Measurements from ENCODE around the gene ELP1. TPM values are rescaled to one million over a fixed set of nuclear protein-coding genes. Genes with fewer than 3 reads are reported as not detected.

ELP1 gene
- total and polyA plus RNA-seq, 5 donors = 12.8 to 24.1 (median 21.9) TPM

GRCh38 chr9:108961151-108961550 is 27.2 kb upstream of the ELP1 start:
- Histone ChIP-seq H3K27me3 (ENCODE audit: control insufficient read depth, insufficient read depth) (no peaks in the 10 kb centered on the region), H3K9me3 (ENCODE audit: control insufficient read depth, low read length) (no peaks in the 10 kb centered on the region), H3K4me3 (ENCODE audit: low read length) (no peak overlapping the region), H3K27ac (ENCODE audit: low read length) (no peak overlapping the region), H3K4me1 (ENCODE audit: control insufficient read depth, insufficient read depth, low read length) (peaks cover 5% of the 10 kb centered on the region)
- intact Hi-C loops (cut with DNase I) = no loop called here
- WGBS = 92% methylated on average over 2 of the region's 2 CpGs
- DNase-seq = no peak
- ATAC-seq = no peak

- ATAC-seq (no peak), DNase-seq (no peak)
- WGBS = 67% methylated on average over 6 of the region's 6 CpGs
- intact Hi-C loops (cut with DNase I) = no loop called here
- no peaks in the 10 kb centered on the region for H3K27me3 ChIP-seq (ENCODE audit: control insufficient read depth, insufficient read depth)
- no peaks in the 10 kb centered on the region for H3K9me3 ChIP-seq (ENCODE audit: control insufficient read depth, low read length)
- no peak overlapping the region for H3K4me3 ChIP-seq (ENCODE audit: low read length)
- H3K4me1 ChIP-seq (ENCODE audit: control insufficient read depth, insufficient read depth, low read length) = peaks cover 5% of the 10 kb centered on the region
- H3K27ac ChIP-seq (ENCODE audit: low read length) = no peak overlapping the region
Measured at GRCh38 chr9:108960331-108960730, 26.4 kb upstream of the ELP1 start.

GRCh38 chr9:108956631-108957026 is 22.7 kb upstream of the ELP1 start:
- DNase-seq (no peak), ATAC-seq (no peak)
- H3K4me3 ChIP-seq (ENCODE audit: low read length) = no peak overlapping the region
- H3K9me3 ChIP-seq (ENCODE audit: control insufficient read depth, low read length) = no peaks in the 10 kb centered on the region
- no peak overlapping the region for H3K27ac ChIP-seq (ENCODE audit: low read length)
- intact Hi-C loops (cut with DNase I) = loop anchor here in 1 of 4 donors (10.0 kb wide), 1 partner anchor 58 kb away; the partner anchor contains the start of gene CTNNAL1
- H3K27me3 ChIP-seq (ENCODE audit: control insufficient read depth, insufficient read depth) = no peaks in the 10 kb centered on the region
- no peaks in the 10 kb centered on the region for H3K4me1 ChIP-seq (ENCODE audit: control insufficient read depth, insufficient read depth, low read length)

GRCh38 chr9:108956022-108956630 is 22.2 kb upstream of the ELP1 start:
- Histone ChIP-seq H3K27me3 (ENCODE audit: control insufficient read depth, insufficient read depth) (no peaks in the 10 kb centered on the region), H3K27ac (ENCODE audit: low read length) (no peak overlapping the region), H3K4me1 (ENCODE audit: control insufficient read depth, insufficient read depth, low read length) (no peaks in the 10 kb centered on the region), H3K9me3 (ENCODE audit: control insufficient read depth, low read length) (no peaks in the 10 kb centered on the region), H3K4me3 (ENCODE audit: low read length) (no peak overlapping the region)
- WGBS = 65% methylated on average over 4 of the region's 4 CpGs
- ATAC-seq = no peak
- intact Hi-C loops (cut with DNase I) = loop anchor here in 1 of 4 donors (10.0 kb wide), 1 partner anchor 59 kb away; the partner anchor contains the start of gene CTNNAL1
- DNase-seq = no peak

- 1% methylated on average over 3 of the region's 3 CpGs for WGBS
- Histone ChIP-seq H3K27ac (ENCODE audit: low read length) (no peak overlapping the region), H3K4me1 (ENCODE audit: control insufficient read depth, insufficient read depth, low read length) (no peaks in the 10 kb centered on the region), H3K27me3 (ENCODE audit: control insufficient read depth, insufficient read depth) (no peaks in the 10 kb centered on the region), H3K4me3 (ENCODE audit: low read length) (no peak overlapping the region), H3K9me3 (ENCODE audit: control insufficient read depth, low read length) (no peaks in the 10 kb centered on the region)
- ATAC-seq (peak; percentile 58 to 61), DNase-seq (no peak)
- intact Hi-C loops (cut with DNase I) = loop anchor here in 1 of 4 donors (10.0 kb wide), 1 partner anchor 61 kb away; the partner anchor contains the start of gene CTNNAL1
Measured at GRCh38 chr9:108953983-108954574, 20.2 kb upstream of the ELP1 start.

- no peak for DNase-seq
- 83% methylated on average over 2 of the region's 2 CpGs for WGBS
- Histone ChIP-seq H3K4me3 (ENCODE audit: low read length) (no peak overlapping the region), H3K27ac (ENCODE audit: low read length) (no peak overlapping the region), H3K27me3 (ENCODE audit: control insufficient read depth, insufficient read depth) (no peaks in the 10 kb centered on the region), H3K4me1 (ENCODE audit: control insufficient read depth, insufficient read depth, low read length) (no peaks in the 10 kb centered on the region), H3K9me3 (ENCODE audit: control insufficient read depth, low read length) (no peaks in the 10 kb centered on the region)
- intact Hi-C loops (cut with DNase I) = loop anchor here in 1 of 4 donors (10.0 kb wide), 1 partner anchor 63 kb away; the partner anchor contains the start of gene CTNNAL1
- no peak for ATAC-seq
Measured at GRCh38 chr9:108951578-108951977, 17.7 kb upstream of the ELP1 start.

DNA sequence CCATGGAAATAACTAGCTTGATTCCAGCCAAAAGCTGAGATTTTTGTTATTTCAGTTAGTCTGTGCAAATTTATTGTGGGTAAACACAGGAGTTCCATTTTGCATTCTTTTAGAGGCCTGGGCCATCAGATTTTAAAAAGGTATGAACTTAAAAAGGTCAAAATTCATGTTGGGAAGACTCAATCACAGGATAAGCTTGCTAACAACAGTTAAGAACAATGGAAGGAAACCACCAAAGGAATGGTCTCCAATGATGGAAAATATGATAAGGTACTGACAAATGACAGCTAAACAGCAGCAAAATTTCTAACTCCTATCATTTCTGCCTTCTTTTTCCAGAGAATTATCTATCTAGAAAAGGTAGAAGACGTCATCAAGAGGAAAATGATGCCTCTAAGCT is 16.2 kb upstream of the ELP1 start:
- no peak for DNase-seq
- Histone ChIP-seq H3K27ac (ENCODE audit: low read length) (no peak overlapping the region), H3K4me3 (ENCODE audit: low read length) (no peak overlapping the region), H3K9me3 (ENCODE audit: control insufficient read depth, low read length) (no peaks in the 10 kb centered on the region), H3K4me1 (ENCODE audit: control insufficient read depth, insufficient read depth, low read length) (no peaks in the 10 kb centered on the region), H3K27me3 (ENCODE audit: control insufficient read depth, insufficient read depth) (no peaks in the 10 kb centered on the region)
- ATAC-seq = no peak
- intact Hi-C loops (cut with DNase I) = loop anchor here in 1 of 4 donors (10.0 kb wide), 1 partner anchor 65 kb away; the partner anchor contains the start of gene CTNNAL1
- 66% methylated on average over 1 of the region's 1 CpG for WGBS

DNA sequence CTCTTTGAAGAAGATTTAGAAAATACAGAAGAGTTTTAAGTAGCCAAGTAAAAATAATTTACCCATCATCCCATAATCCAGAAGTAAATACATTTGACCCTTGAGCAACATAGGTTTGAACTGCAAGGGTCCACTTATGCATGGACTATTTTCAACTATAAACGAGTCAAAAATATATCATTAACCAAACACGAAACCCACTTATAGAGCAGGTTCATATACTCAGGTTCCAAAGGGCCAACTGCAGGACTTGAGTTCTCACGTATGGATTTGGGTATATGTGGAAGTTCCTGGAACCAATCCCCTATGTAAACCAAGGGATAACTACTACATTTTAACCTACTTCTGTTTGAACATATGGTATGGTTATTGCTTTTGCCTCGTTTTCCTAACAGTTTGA is 6.1 kb upstream of the ELP1 start:
- no peaks in the 10 kb centered on the region for H3K4me1 ChIP-seq (ENCODE audit: control insufficient read depth, insufficient read depth, low read length)
- H3K4me3 ChIP-seq (ENCODE audit: low read length) = no peak overlapping the region
- no peak for ATAC-seq
- intact Hi-C loops (cut with DNase I) = no loop called here
- no peak overlapping the region for H3K27ac ChIP-seq (ENCODE audit: low read length)
- no peak for DNase-seq
- no peaks in the 10 kb centered on the region for H3K27me3 ChIP-seq (ENCODE audit: control insufficient read depth, insufficient read depth)
- 92% methylated on average over 4 of the region's 4 CpGs for WGBS
- H3K9me3 ChIP-seq (ENCODE audit: control insufficient read depth, low read length) = no peaks in the 10 kb centered on the region

- DNase-seq (no peak), ATAC-seq (no peak)
- Histone ChIP-seq H3K27ac (ENCODE audit: low read length) (no peak overlapping the region), H3K27me3 (ENCODE audit: control insufficient read depth, insufficient read depth) (no peaks in the 10 kb centered on the region), H3K4me3 (ENCODE audit: low read length) (no peak overlapping the region), H3K4me1 (ENCODE audit: control insufficient read depth, insufficient read depth, low read length) (peaks cover 3% of the 10 kb centered on the region), H3K9me3 (ENCODE audit: control insufficient read depth, low read length) (no peaks in the 10 kb centered on the region)
- intact Hi-C loops (cut with DNase I) = no loop called here
- WGBS = 79% methylated on average over 5 of the region's 5 CpGs
Measured at GRCh38 chr9:108937561-108938305, 3.8 kb upstream of the ELP1 start.

DNA sequence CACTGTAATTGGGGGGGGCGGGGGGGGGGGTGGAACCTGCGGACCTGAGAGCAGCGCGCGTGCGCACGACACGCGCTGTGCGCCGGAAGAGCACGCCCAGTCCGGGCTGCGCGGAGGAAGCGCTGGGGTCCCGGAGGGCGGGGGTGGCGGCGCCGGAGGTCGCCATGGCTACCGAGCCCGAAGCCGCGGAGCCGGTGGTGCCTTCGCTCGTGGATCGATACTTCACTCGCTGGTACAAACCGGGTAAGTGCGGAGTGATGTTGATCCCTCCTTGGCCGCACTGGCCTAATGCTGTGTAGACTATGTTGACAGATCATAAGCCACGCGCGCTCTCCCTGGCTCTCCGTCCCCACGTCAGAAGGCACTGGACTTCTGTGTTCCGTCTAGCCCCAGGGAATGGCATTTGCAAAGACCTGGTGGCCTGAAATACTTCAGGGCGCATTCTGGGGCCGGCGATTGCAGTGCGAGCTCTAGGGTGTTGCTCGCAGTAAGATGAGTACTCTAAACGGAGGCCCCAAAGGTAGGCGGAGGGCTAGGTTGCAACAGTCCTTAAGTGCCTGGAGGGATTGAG is 484 bp upstream of the ELP1 start, which contains the start of gene ABITRAM:
ABITRAM (plus strand) TSS at position 78 of the 571 bp plus-strand sequence; CDS start at position 165, 87 bp downstream.
- Histone ChIP-seq H3K4me1 (ENCODE audit: control insufficient read depth, insufficient read depth, low read length) (peaks cover 6% of the 10 kb centered on the region), H3K4me3 (ENCODE audit: low read length) (peak within 1 kb of the TSS; percentile 56), H3K27me3 (ENCODE audit: control insufficient read depth, insufficient read depth) (no peaks in the 10 kb centered on the region), H3K27ac (ENCODE audit: low read length) (peak within 1 kb of the TSS; percentile 55), H3K9me3 (ENCODE audit: control insufficient read depth, low read length) (no peaks in the 10 kb centered on the region)
- peak; percentile 81 to 91 (median 91) for DNase-seq
- peak; percentile 95 to 96 for ATAC-seq
- intact Hi-C loops (cut with DNase I) = no loop called here
- WGBS = under 1% methylated on average over 47 of the region's 47 CpGs

Measured in right cardiac atrium (tissue), 5 donors.